NCI-H2227 (cell line): ENCODE measurements around the gene MSL1.

Source experiments
- DNase-seq: peaks from one replicate; lab custom pipeline; 2025; ENCODE audit not compliant: unreplicated experiment; lab: John Stamatoyannopoulos, UW

The MSL1 gene

GRCh38 chr17:40104594-40105486 lies 16.9 kb upstream of the MSL1 start:
- no peak for DNase-seq

GRCh38 chr17:40105861-40106759 lies 15.7 kb upstream of the MSL1 start:
- DNase-seq = no peak

GRCh38 chr17:40106760-40107521 lies 14.8 kb upstream of the MSL1 start:
- no peak for DNase-seq

- no peak for DNase-seq
These were observed 14.1 kb upstream of the MSL1 start for GRCh38 chr17:40107522-40108174.

- no peak for DNase-seq
These were observed 12.6 kb upstream of the MSL1 start for GRCh38 chr17:40108970-40109824.

GRCh38 chr17:40110026-40110845 lies 11.5 kb upstream of the MSL1 start:
- DNase-seq = no peak

GRCh38 chr17:40111221-40112128 lies 10.3 kb upstream of the MSL1 start:
- peak; percentile 92 for DNase-seq

- DNase-seq = no peak
These were observed 9.5 kb upstream of the MSL1 start for GRCh38 chr17:40112191-40112711.

GRCh38 chr17:40112718-40113109 lies 9.1 kb upstream of the MSL1 start:
- DNase-seq = no peak

- peak; percentile 95 for DNase-seq
These were observed 8.5 kb upstream of the MSL1 start for GRCh38 chr17:40113110-40113906.

GRCh38 chr17:40113907-40114245 lies 7.9 kb upstream of the MSL1 start:
- no peak for DNase-seq

GRCh38 chr17:40115101-40115436 lies 6.7 kb upstream of the MSL1 start:
- no peak for DNase-seq

- peak; percentile 74 for DNase-seq
These were observed 596 bp downstream of the MSL1 start for GRCh38 chr17:40122136-40122998.

GRCh38 chr17:40122999-40123810 lies 1.4 kb downstream of the MSL1 start:
- DNase-seq = peak; percentile 73

GRCh38 chr17:40123811-40124114 lies 2.0 kb downstream of the MSL1 start:
- no peak for DNase-seq
